ENCODE data around the gene TSPAN3.

The TSPAN3 gene

DNA sequence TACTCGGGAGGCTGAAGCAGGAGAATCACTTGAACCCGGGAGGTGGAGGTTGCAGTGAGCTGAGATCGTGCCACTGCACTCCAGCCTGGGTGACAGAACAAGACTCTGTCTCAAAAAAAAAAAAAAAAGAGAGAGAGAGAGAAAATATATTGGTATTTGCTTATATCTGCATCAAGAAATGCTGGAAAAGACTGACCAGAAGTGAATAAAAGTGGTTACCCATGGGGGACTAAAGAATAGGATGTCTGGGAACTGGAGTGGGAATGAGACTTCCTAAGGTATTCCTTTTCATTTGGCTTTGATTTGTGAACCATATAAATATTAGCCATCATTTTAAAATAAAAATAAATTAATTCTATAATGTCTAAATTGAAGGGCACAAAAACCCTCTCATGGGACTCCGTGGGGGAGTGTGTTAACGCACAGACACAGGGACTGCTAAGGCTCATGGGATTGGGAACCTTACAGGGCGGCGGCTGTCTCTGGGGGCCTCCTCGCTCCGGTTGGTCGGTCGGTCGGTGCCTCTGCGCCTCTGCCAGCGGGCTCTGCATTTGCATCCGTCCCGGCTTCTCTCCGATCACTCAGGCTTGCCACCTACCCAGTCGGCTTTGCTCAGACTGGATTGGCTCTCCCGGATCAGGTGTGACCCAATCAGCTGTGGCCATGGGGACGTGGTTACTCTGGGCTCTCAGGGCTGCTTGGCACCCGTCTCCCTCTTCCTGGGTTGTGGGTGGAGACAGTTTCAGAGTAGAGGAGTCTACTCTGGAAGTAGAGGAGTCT, 12.7 kb upstream of the TSPAN3 start:
- peak; percentile 72 for DNase-seq

DNA sequence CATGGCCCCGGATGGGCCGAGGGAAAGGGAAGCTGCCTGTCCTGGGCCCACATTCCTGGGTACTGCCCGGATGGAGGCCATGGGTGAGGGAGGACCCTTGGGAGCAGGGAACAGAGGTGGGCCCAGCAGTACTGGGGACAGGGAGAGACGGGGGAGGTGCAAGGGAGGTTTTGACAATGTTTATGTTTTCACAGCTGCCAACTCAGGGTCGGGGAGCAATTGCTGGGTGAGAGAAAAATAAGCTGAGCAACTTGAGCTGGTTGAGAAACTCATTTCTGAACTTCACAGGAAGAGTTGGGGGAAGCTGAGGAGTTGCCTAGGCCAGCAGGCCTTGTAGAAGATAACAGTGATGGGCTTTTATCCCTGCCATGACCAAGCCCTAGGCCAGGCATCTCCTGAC, 11.1 kb upstream of the TSPAN3 start:
- no peak for DNase-seq

GRCh38 chr15:77076323-77076915, 5.5 kb upstream of the TSPAN3 start:
- DNase-seq = no peak

DNA sequence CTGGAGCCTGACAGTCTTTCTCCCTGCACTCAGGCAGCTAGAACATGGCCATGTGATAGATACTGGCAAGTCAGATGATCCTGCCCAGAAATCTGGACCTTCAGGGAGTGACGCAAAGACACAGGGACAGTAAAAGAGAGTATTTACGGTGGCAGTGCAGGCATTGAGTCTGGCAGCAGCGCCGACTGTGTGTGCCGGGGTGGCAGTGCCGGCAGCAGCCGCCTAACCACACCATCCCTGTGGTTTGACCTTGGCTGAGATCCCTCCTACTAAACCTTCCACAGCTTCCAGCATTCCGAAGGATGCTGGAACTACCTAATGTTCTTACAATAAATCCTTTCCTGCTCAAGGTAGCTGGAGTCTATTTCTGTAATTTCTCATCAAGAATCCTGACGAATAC, 4.6 kb upstream of the TSPAN3 start:
- no peak for DNase-seq

- no peak for DNase-seq
Observed at GRCh38 chr15:77074350-77074749, 3.4 kb upstream of the TSPAN3 start.

GRCh38 chr15:77071305-77072223, 655 bp upstream of the TSPAN3 start:
- no peak for DNase-seq

GRCh38 chr15:77070180-77070494, 772 bp downstream of the TSPAN3 start:
- no peak for DNase-seq

DNA sequence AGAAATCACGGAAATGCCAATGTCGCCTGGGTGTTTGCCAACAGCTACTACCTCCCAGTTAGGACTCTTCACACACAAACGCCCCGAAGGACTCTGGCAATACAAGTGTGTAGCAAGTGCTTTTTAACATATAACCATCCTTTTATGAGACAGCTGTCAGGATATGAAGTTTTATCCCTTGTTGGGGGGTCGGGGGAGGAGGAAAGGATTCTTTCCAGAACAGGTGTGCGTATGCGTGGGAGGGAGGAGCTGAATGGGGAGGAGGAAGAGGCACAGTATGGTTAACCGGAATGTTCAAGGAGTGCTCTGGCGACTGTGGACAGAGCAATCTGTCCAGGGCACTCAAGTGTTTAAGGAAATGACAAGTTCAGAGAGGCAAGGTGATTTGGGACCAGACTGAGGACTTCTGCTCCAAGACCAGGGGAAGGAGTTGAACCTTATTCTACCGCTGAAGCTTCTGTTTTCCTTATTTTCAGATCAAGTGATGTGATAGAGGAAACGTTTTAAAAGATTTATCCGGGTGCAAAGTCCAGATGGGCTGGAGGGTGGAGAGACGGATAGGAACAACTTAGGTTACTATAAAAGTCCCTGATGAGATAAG, 1.3 kb downstream of the TSPAN3 start:
- no peak for DNase-seq

DNA sequence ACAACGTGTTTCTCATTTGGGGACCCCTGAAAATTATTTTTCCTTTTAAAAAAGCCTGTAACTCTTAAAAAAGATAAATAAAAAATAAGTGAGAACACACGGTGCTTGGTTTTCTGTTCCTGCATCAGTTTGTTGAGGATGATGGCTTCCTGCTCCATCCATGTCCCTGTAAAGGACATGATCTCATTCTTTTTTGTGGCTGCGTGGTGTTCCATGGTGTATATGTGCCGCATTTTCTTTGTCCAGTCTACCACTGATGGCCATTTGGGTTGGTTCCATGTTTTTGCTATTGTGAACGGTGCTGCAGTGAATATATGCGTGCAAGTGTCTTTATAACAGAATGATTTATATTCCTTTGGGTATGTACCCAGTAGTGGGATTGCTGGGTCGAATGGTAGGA, 2.3 kb downstream of the TSPAN3 start:
- DNase-seq = no peak

DNA sequence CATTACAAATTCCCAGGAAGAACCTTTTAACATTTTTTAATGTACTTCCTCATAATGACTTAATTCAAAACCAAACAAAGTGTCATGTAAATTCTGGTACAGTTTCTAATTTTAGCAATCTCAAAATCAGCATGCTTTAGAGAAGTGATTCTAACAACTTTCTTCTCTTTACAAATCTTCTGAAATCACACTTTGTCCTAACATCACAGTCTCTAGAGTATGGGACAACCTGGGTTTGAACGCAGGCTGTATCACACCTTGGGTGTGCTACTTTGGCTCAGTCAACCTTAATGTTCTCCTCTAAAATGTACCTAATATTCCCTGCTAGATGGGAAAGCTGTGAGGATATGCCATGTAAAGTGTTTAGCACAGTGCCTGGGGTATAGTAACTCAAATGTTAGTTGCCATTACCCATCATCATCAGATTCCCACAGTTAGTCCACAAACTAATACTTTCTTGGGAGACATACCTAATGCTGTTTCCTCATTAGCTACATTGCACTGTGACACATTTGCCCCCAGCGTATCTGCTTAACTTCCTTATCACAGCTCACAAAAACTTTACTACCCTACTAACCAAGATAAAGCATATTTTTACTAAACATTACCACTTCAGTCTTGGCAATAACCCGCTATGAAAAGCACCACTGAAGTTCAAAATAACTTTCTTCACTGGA, 3.1 kb downstream of the TSPAN3 start:
- no peak for DNase-seq

GRCh38 chr15:77066971-77067690, 3.8 kb downstream of the TSPAN3 start:
- DNase-seq = no peak

GRCh38 chr15:77064539-77065308, 6.2 kb downstream of the TSPAN3 start:
- no peak for DNase-seq

DNA sequence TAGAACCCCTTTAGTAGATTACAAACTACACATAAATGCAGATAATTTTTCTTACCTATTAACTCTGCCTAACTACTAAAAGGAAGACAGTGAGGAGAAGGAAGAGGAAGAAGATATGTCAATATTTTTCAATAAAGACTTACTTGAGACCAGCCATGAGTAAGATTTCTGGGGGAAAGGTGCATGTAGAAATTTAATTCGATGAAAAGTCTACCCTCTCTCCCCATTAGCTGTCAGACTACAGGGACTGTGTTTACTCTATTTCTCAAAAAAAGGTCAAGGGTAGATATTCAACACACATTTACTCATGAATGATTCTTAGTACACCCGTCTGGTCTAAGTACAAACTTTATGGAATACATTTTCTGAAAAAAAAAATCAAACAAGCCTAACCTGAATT, 6.8 kb downstream of the TSPAN3 start:
- DNase-seq = no peak

- no peak for DNase-seq
Observed at GRCh38 chr15:77063249-77063648, 7.7 kb downstream of the TSPAN3 start.

DNA sequence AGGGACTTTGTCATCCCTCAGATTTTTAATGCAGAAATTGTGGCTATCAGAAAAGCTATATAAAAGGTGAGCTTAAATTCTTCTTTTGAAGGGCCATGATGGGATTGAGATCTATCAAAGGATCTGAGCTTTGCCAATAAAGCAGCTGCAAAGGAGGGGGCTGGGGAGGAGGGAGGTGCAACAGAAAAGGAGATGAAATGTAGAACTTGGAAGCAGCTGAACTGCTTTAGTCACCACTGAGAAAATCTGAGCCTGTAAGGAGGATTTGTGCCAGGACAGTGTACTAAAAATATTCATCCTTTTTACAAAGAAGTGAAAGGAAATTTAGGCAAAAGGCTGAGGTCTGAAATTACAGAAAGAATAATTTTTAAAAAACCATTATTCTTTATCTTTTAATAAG, 10.4 kb downstream of the TSPAN3 start:
- DNase-seq = no peak

- DNase-seq = no peak
Observed at GRCh38 chr15:77059786-77060361, 11.0 kb downstream of the TSPAN3 start.

DNA sequence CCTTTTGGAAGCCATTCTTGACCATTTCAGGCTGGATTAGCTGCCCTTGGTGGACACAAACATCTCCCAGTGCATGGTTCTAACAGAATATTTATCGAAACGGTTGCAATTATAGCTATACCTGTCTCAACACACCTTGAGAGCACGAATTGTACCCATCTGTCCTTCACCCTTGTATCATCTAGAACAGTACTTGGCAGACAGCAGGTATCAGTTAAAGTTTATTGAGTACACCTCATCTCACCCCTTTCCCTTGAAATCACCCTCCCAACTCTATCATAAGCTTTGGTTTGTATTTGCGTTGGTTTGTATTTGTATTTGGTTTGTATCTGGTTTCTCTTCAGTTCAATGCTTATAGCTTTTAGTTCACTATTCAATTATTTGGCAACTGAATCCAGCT, 12.4 kb downstream of the TSPAN3 start:
- no peak for DNase-seq

- no peak for DNase-seq
Observed at GRCh38 chr15:77057685-77058084, 13.2 kb downstream of the TSPAN3 start.

DNA sequence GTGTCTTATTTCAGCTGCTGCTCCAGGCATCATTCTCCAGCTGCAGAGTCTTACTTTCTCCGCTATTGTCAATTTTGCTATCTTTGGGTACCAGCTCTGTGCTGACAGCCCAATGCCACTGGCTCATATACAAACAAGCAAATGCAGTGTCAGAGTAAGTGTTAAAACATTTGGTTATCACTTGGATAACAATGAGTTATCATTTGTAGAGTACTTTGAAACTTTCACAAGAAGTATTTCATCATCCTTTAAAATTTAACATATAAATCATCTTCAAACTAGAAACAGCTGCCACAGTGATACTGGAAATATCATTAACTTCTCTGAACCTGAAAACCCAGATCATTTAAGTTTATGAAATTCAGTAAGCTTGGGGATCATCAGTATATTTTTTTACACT, 13.8 kb downstream of the TSPAN3 start:
- no peak for DNase-seq

DNA sequence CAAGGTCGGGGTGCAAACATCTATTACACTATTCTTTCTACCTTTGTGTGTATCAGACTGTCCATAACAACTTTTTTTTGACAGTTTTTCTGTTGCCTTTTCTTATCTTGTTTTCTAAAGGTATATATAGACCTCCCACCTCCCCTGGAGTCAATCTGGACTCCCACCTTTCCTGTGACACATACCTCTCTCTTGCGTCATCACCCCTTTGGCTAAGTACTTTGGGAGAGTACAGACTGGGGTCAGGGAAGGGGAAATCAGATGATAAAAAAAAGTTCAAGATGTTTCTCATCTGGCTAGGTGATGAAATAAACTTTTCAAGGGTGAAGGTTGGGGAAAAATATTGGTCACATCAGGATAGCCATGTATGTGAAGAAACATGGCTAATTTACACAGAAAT, 17.2 kb downstream of the TSPAN3 start:
- no peak for DNase-seq

GRCh38 chr15:77052556-77052955, 18.4 kb downstream of the TSPAN3 start:
- DNase-seq = no peak
